ENCODE measurements around the gene KLF5. TPM values are rescaled to one million over a fixed set of nuclear protein-coding genes. Genes with fewer than 3 reads are reported as not detected.

KLF5 gene
- total RNA-seq (2022; extraction: Qiagen RNA extraction; ENCODE audit: low read depth): 28.8 to 48.7 TPM (median 43.4 TPM) in 5 replicates

DNA sequence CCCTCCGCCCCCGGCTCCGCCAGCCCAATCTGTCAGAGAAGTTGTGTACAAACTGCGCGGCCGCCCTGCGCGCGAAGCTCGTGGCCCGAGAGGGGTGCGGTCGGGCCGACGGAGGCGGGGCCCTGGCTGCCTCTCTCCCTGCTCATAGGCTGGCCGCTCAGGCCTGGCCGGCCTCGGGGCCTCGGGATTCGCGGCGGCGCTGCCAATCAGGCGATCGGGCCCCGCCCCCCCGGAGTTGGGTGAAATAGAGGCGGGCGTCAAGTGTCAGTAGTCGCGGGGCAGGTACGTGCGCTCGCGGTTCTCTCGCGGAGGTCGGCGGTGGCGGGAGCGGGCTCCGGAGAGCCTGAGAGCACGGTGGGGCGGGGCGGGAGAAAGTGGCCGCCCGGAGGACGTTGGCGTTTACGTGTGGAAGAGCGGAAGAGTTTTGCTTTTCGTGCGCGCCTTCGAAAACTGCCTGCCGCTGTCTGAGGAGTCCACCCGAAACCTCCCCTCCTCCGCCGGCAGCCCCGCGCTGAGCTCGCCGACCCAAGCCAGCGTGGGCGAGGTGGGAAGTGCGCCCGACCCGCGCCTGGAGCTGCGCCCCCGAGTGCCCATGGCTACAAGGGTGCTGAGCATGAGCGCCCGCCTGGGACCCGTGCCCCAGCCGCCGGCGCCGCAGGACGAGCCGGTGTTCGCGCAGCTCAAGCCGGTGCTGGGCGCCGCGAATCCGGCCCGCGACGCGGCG, at the start of gene KLF5:
KLF5 (plus strand) TSS at position 270 of the 724 bp plus-strand sequence; CDS start at position 593, 323 bp downstream.

